Motor neuron (in vitro differentiated cells): ENCODE results near the gene CALML5. TPM values are rescaled to one million over a fixed set of nuclear protein-coding genes. Genes with fewer than 3 reads are reported as not detected.

Experiments used
- ATAC-seq, 8 experiments: fragments of 200-7000 bp; cut with Tn5 transposase; replicated peaks in 6 of 8; 2 replicates each; pipeline ENCODE4 v1.8.0; 2021; ENCODE audit warnings: mild to moderate bottlenecking in 8 of 8, moderate library complexity in 8 of 8
- H3K27ac ChIP-seq, 2 donors: fragments of 250-450 bp; sonication (Bioruptor Pico); 2 replicates each; pipeline ENCODE4 v1.9.0; 2021; ENCODE audit warnings: antibody characterized with exemption in 2 of 2, mild to moderate bottlenecking in 2 of 2, moderate library complexity in 1 of 2
- H3K4me1 ChIP-seq, 2 donors: fragments of 250-450 bp; sonication (Bioruptor Pico); replicated peaks in 1 of 2; 2 replicates each; pipeline ENCODE4 v1.6.1; 2021; ENCODE audit warnings: antibody characterized with exemption in 2 of 2, mild to moderate bottlenecking in 2 of 2, moderate library complexity in 1 of 2
- H3K4me3 ChIP-seq, 5 donors: fragments of 250-450 bp; sonication (Bioruptor Pico); 2 replicates each; pipeline ENCODE4 v1.9.0; 2021; ENCODE audit warnings: antibody characterized with exemption in 5 of 5, mild to moderate bottlenecking in 5 of 5, moderate library complexity in 4 of 5
- WGBS, 10 experiments: fragments of 450-650 bp; shearing (Covaris generic); methylation state at CpG; one replicate each; pipeline ENCODE4 v1.0.0; 2022; 5-methylcytosine and 5-hydroxymethylcytosine counted together
- in situ Hi-C, 9 experiments: fragments of 400-800 bp; cut with MboI; loops; one replicate each; pipeline ENCODE4 v1.15.0; 2021; ENCODE audit warnings: low sequenced_read_pairs in 9 of 9, low pct_unique_long_range_greater_than_20kb in 2 of 9; ENCODE audit not compliant: unreplicated experiment in 9 of 9
- total RNA-seq, 8 experiments: library from RNA; unstranded; fragments of 300-600 nt; gene quantifications; 2 replicates each; pipeline versions ENCODE4 v1.2.3 to v1.2.4, GENCODE V29; 2022

The CALML5 gene
- total RNA-seq, 8 experiments from 2014 or later: 0.47 to 3.3 (median 1.7) TPM; not detected in 5

- Histone ChIP-seq H3K4me1 (peaks cover 0 to 3% of the 10 kb centered on the region in 2 donors), H3K4me3 (no peak overlapping the region), H3K27ac (no peak overlapping the region)
- ATAC-seq: no peak
- in situ Hi-C loops: no loop called here
- WGBS, 10 experiments: 70 to 97% (median 90%) methylated on average over 2 to 9 of the region's 18 CpGs; no CpG with 5 or more reads in 2 of the 10 experiments
Measured at GRCh38 chr10:5508161-5508604, 8.8 kb upstream of the CALML5 start.

- Histone ChIP-seq H3K4me3 (no peak overlapping the region), H3K4me1 (peaks cover 0 to 1% of the 10 kb centered on the region in 2 donors), H3K27ac (no peak overlapping the region)
- 50 to 87% (median 70%) methylated on average over 1 to 3 of the region's 14 CpGs; no CpG with 5 or more reads in 6 of the 10 experiments for WGBS, 10 experiments
- in situ Hi-C loops: no loop called here
- ATAC-seq: no peak
Measured at GRCh38 chr10:5507649-5508131, 8.3 kb upstream of the CALML5 start.

- WGBS, 10 experiments: 80 to 100% (median 90%) methylated on average over 1 to 5 of the region's 19 CpGs; no CpG with 5 or more reads in 5 of the 10 experiments
- ATAC-seq: no peak
- H3K27ac ChIP-seq: no peak overlapping the region
- no peaks in the 10 kb centered on the region for H3K4me1 ChIP-seq
- in situ Hi-C loops: no loop called here
- no peak overlapping the region for H3K4me3 ChIP-seq
Measured at GRCh38 chr10:5506751-5507648, 7.6 kb upstream of the CALML5 start.

GRCh38 chr10:5506246-5506645, 6.9 kb upstream of the CALML5 start:
- 50 to 100% (median 83%) methylated on average over 1 to 2 of the region's 2 CpGs; no CpG with 5 or more reads in 7 of the 10 experiments for WGBS, 10 experiments
- Histone ChIP-seq H3K27ac (no peak overlapping the region), H3K4me1 (no peaks in the 10 kb centered on the region), H3K4me3 (no peak overlapping the region)
- ATAC-seq: no peak
- in situ Hi-C loops: no loop called here

- H3K4me1 ChIP-seq: peaks cover 0 to 6% of the 10 kb centered on the region in 2 donors
- in situ Hi-C loops: no loop called here
- H3K27ac ChIP-seq: no peak overlapping the region
- ATAC-seq: no peak
- H3K4me3 ChIP-seq: no peak overlapping the region
- WGBS, 10 experiments: 33 to 100% (median 74%) methylated on average over 1 to 7 of the region's 18 CpGs; no CpG with 5 or more reads in 5 of the 10 experiments
Measured at GRCh38 chr10:5504146-5505072, 5.0 kb upstream of the CALML5 start.

- WGBS, 10 experiments: 57 to 100% (median 71%) methylated on average over 1 to 2 of the region's 3 CpGs; no CpG with 5 or more reads in 6 of the 10 experiments
- Histone ChIP-seq H3K4me3 (no peak overlapping the region), H3K4me1 (peaks cover 0 to 6% of the 10 kb centered on the region in 2 donors), H3K27ac (no peak overlapping the region)
- in situ Hi-C loops: no loop called here
- no peak for ATAC-seq
Measured at GRCh38 chr10:5503477-5503835, 4.1 kb upstream of the CALML5 start.

GRCh38 chr10:5502571-5503476, 3.5 kb upstream of the CALML5 start:
- H3K4me3 ChIP-seq: no peak overlapping the region
- WGBS, 10 experiments: 33 to 100% (median 79%) methylated on average over 2 to 4 of the region's 14 CpGs; no CpG with 5 or more reads in 5 of the 10 experiments
- no peak overlapping the region for H3K27ac ChIP-seq
- ATAC-seq: no peak
- in situ Hi-C loops: no loop called here
- H3K4me1 ChIP-seq: peaks cover 0 to 6% of the 10 kb centered on the region in 2 donors

GRCh38 chr10:5502061-5502521, 2.7 kb upstream of the CALML5 start:
- in situ Hi-C loops: no loop called here
- WGBS, 10 experiments: 71 to 100% (median 82%) methylated on average over 3 to 11 of the region's 12 CpGs; no CpG with 5 or more reads in 4 of the 10 experiments
- Histone ChIP-seq H3K4me3 (no peak overlapping the region), H3K4me1 (peaks cover 0 to 6% of the 10 kb centered on the region in 2 donors), H3K27ac (no peak overlapping the region)
- ATAC-seq: peak in 2 of 8 experiments; percentile 17 to 27

GRCh38 chr10:5500910-5501309, 1.5 kb upstream of the CALML5 start:
- H3K4me1 ChIP-seq: peaks cover 0 to 6% of the 10 kb centered on the region in 2 donors
- H3K4me3 ChIP-seq: no peak overlapping the region
- WGBS, 10 experiments: 60 to 92% (median 75%) methylated on average over 1 to 4 of the region's 5 CpGs; no CpG with 5 or more reads in 5 of the 10 experiments
- in situ Hi-C loops: no loop called here
- ATAC-seq: peak in 1 of 8 experiments; percentile 28
- no peak overlapping the region for H3K27ac ChIP-seq

GRCh38 chr10:5500162-5500670, 846 bp upstream of the CALML5 start:
- Histone ChIP-seq H3K4me3 (no peak overlapping the region), H3K4me1 (peaks cover 0 to 6% of the 10 kb centered on the region in 2 donors), H3K27ac (no peak overlapping the region)
- ATAC-seq: no peak
- in situ Hi-C loops: no loop called here
- 73 to 93% (median 87%) methylated on average over 3 to 5 of the region's 7 CpGs; no CpG with 5 or more reads in 7 of the 10 experiments for WGBS, 10 experiments

GRCh38 chr10:5498791-5499492, 428 bp downstream of the CALML5 start:
- H3K27ac ChIP-seq: no peak overlapping the region
- in situ Hi-C loops: no loop called here
- no peak for ATAC-seq
- peaks cover 0 to 6% of the 10 kb centered on the region in 2 donors for H3K4me1 ChIP-seq
- WGBS, 10 experiments: 90 to 96% (median 91%) methylated on average over 2 to 10 of the region's 61 CpGs; no CpG with 5 or more reads in 7 of the 10 experiments
- no peak overlapping the region for H3K4me3 ChIP-seq
